Spleen (tissue), 11 donors: ENCODE measurements around the gene PDXK. TPM values are rescaled to one million over a fixed set of nuclear protein-coding genes. Genes with fewer than 3 reads are reported as not detected.

Source experiments
- DNase-seq: peaks from one replicate; pipeline ENCODE4 v3.0.0-alpha.2; 2020
- H3K27ac ChIP-seq, 8 donors: fragments of 200-600 bp; sonication (generic) in 7 of 8; 1 replicate in 4 of 8; 2 replicates in 4 of 8; pipeline versions ENCODE4 v1.5.0 to v1.8.0; 2016 to 2021; ENCODE audit warnings: inconsistent platforms in 4 of 8, mild to moderate bottlenecking in 4 of 8, moderate library complexity in 1 of 8
- H3K27me3 ChIP-seq, 7 donors: fragments of 200-600 bp; sonication (generic) in 6 of 7; replicated peaks in 1 of 7; 1 replicate in 4 of 7; 2 replicates in 3 of 7; pipeline versions ENCODE4 v1.5.0 to v1.8.0; 2016 to 2021; ENCODE audit warnings: inconsistent platforms in 3 of 7, mild to moderate bottlenecking in 1 of 7
- H3K36me3 ChIP-seq, 6 donors: fragments of 200-600 bp; sonication (generic) in 5 of 6; 1 replicate in 4 of 6; 2 replicates in 2 of 6; pipeline versions ENCODE4 v1.5.0 to v1.8.0; 2016 to 2021; ENCODE audit warnings: inconsistent platforms in 2 of 6
- H3K4me1 ChIP-seq, 6 donors: fragments of 200-600 bp; sonication (generic) in 5 of 6; 1 replicate in 3 of 6; 2 replicates in 3 of 6; pipeline versions ENCODE4 v1.5.0 to v1.8.0; 2016 to 2021; ENCODE audit warnings: inconsistent platforms in 3 of 6
- H3K4me3 ChIP-seq, 8 donors: fragments of 200-600 bp; sonication (generic) in 7 of 8; 1 replicate in 4 of 8; 2 replicates in 4 of 8; pipeline versions ENCODE4 v1.5.0 to v1.8.0; 2016 to 2021; ENCODE audit warnings: inconsistent platforms in 4 of 8, mild to moderate bottlenecking in 4 of 8, moderate library complexity in 2 of 8
- H3K9me3 ChIP-seq, 8 donors: fragments of 200-600 bp; sonication (generic) in 7 of 8; 1 replicate in 4 of 8; 2 replicates in 4 of 8; pipeline versions ENCODE4 v1.5.0 to v1.8.0; 2016 to 2021; ENCODE audit warnings: inconsistent platforms in 4 of 8
- CTCF ChIP-seq, 11 experiments: fragments of 200-600 bp in 7 of 11; fragments of 450-650 bp in 4 of 11; sonication (generic) in 4 of 11; IDR thresholded peaks in 8 of 11; conservative IDR thresholded peaks in 3 of 11; 1 replicate in 7 of 11; 2 replicates in 4 of 11; pipeline versions ENCODE4 v1.4.0 to v1.8.0; 2016 to 2021; ENCODE audit warnings: antibody characterized with exemption in 11 of 11, inconsistent platforms in 4 of 11, mild to moderate bottlenecking in 1 of 11
- POLR2A ChIP-seq, 3 donors: fragments of 450-650 bp; IDR thresholded peaks; one replicate each; pipeline ENCODE4 v1.5.1; 2017; ENCODE audit warnings: antibody characterized with exemption in 3 of 3, mild to moderate bottlenecking in 1 of 3
- POLR2AphosphoS5 ChIP-seq, 3 donors: sonication (generic); formaldehyde crosslinking; IDR thresholded peaks; one replicate each; pipeline ENCODE4 v1.5.1; 2017; ENCODE audit warnings: antibody characterized with exemption in 3 of 3
- WGBS, 5 donors: extraction: QIAGEN DNeasy Blood & Tissue Kit in 3 of 5; methylation state at CpG; one replicate each; pipeline versions ENCODE4 v1.1.5 to v1.1.7; 2013 to 2018; 5-methylcytosine and 5-hydroxymethylcytosine counted together
- intact Hi-C: fragments of 100-400 bp; cut with DNase I; formaldehyde crosslinking; loops from one replicate; pipeline ENCODE4 v1.15.0; 2023; ENCODE audit warnings: low total_unique reads
- polyA plus RNA-seq, 3 donors: library from polyadenylated mRNA; stranded (reverse); fragments of 200-250 nt; gene quantifications; one replicate each; pipeline ENCODE4 v1.2.1, GENCODE V29; 2013
- total RNA-seq, 7 donors: library from RNA; depleted of rRNA in 3 of 7; stranded (reverse); fragments of >200 nt in 3 of 7; fragmentation: NEBNext Ultra II Directional in 4 of 7; extraction: Animal tissue kit (Norgen Biotek cat#: 25700) in 4 of 7; gene quantifications; one replicate each; pipeline versions ENCODE4 v1.1.0 to v1.2.1, GENCODE V29; 2016 to 2021
- donor health status: healthy with polysubstance abuse.
- donor health status: DM: no; HTN: no; CAD: no; lungs with moderate emphysema.
- donor health status: DM: no; HTN: no; CAD: no.
- donor health status: Bipolar disorder and iron deficiency.
- donor health status: healthy.
- donor health status: DM: no; HTN: no; CAD: no.
- donor health status: DM: yes; HTN: yes; CAD: no.

The PDXK gene
- total and polyA plus RNA-seq, 10 donors, result 17.9 to 82.9 (median 51.0) TPM

- Histone ChIP-seq H3K9me3 (no peaks in the 10 kb centered on the region), H3K4me3 (no peak overlapping the region), H3K4me1 (peaks cover 0 to 3% (median 0%) of the 10 kb centered on the region in 6 donors), H3K36me3 (peaks cover 0 to 93% (median 63%) of the 10 kb centered on the region in 6 donors), H3K27me3 (no peaks in the 10 kb centered on the region), H3K27ac (no peak overlapping the region)
- 93 to 95% (median 94%) methylated on average over 16 of the region's 16 CpGs for WGBS, 5 donors
- TF ChIP-seq POLR2A (IDR thresholded peaks at IDR 0.05) (no peak), CTCF (IDR thresholded peaks at IDR 0.05 in 8 of 11, conservative IDR thresholded peaks at IDR 0.05 in 3 of 11) (no peak), POLR2AphosphoS5 (IDR thresholded peaks at IDR 0.05) (no peak)
- DNase-seq, result no peak
- intact Hi-C loops, result no loop called here
These were observed 27.0 kb downstream of the PDXK start for GRCh38 chr21:43745772-43746517.

- Histone ChIP-seq H3K36me3 (peaks cover 0 to 100% (median 83%) of the 10 kb centered on the region in 6 donors), H3K27ac (no peak overlapping the region), H3K9me3 (no peaks in the 10 kb centered on the region), H3K27me3 (no peaks in the 10 kb centered on the region), H3K4me3 (no peak overlapping the region), H3K4me1 (no peaks in the 10 kb centered on the region)
- DNase-seq, result no peak
- TF ChIP-seq POLR2A (IDR thresholded peaks at IDR 0.05) (no peak), CTCF (IDR thresholded peaks at IDR 0.05 in 8 of 11, conservative IDR thresholded peaks at IDR 0.05 in 3 of 11) (no peak), POLR2AphosphoS5 (IDR thresholded peaks at IDR 0.05) (no peak)
- 93 to 98% (median 95%) methylated on average over 17 of the region's 17 CpGs for WGBS, 5 donors
- intact Hi-C loops, result no loop called here
These were observed 29.7 kb downstream of the PDXK start for GRCh38 chr21:43748622-43749021.

- no peak overlapping the region for H3K4me3 ChIP-seq
- no peak overlapping the region for H3K27ac ChIP-seq
- no peaks in the 10 kb centered on the region for H3K4me1 ChIP-seq
- no peak for DNase-seq
- H3K9me3 ChIP-seq, result no peaks in the 10 kb centered on the region
- intact Hi-C loops, result no loop called here
- peaks cover 0 to 100% (median 84%) of the 10 kb centered on the region in 6 donors for H3K36me3 ChIP-seq
- WGBS, 5 donors, result 73 to 81% (median 76%) methylated on average over 11 to 18 of the region's 18 CpGs
- no peak for TF ChIP-seq POLR2A (IDR thresholded peaks at IDR 0.05)
- no peak for TF ChIP-seq POLR2AphosphoS5 (IDR thresholded peaks at IDR 0.05)
- TF ChIP-seq CTCF (IDR thresholded peaks at IDR 0.05 in 8 of 11, conservative IDR thresholded peaks at IDR 0.05 in 3 of 11), result no peak
- H3K27me3 ChIP-seq, result no peaks in the 10 kb centered on the region
These were observed 30.8 kb downstream of the PDXK start for GRCh38 chr21:43749651-43750262.

- intact Hi-C loops, result no loop called here
- Histone ChIP-seq H3K9me3 (no peaks in the 10 kb centered on the region), H3K36me3 (peaks cover 0 to 100% (median 88%) of the 10 kb centered on the region in 6 donors), H3K4me3 (no peak overlapping the region), H3K27me3 (no peaks in the 10 kb centered on the region), H3K4me1 (no peaks in the 10 kb centered on the region), H3K27ac (no peak overlapping the region)
- TF ChIP-seq POLR2AphosphoS5 (IDR thresholded peaks at IDR 0.05), result peak in 2 of 3 donors; percentile 30 to 45
- no peak for TF ChIP-seq CTCF (IDR thresholded peaks at IDR 0.05 in 8 of 11, conservative IDR thresholded peaks at IDR 0.05 in 3 of 11)
- no peak for TF ChIP-seq POLR2A (IDR thresholded peaks at IDR 0.05)
- WGBS, 5 donors, result 86 to 95% (median 93%) methylated on average over 25 to 28 of the region's 28 CpGs
- DNase-seq, result no peak
These were observed 31.6 kb downstream of the PDXK start for GRCh38 chr21:43750339-43751033.
